ENCODE data around the gene ZBTB24.

- TF ChIP-seq POLR2AphosphoS5 (IDR thresholded peaks at IDR 0.05; ENCODE audit: insufficient read depth, low read depth, low read length) (no peak), JUN (IDR thresholded peaks at IDR 0.05; ENCODE audit: borderline replicate concordance, insufficient read depth, insufficient read length, low read depth) (no peak)
Measured at GRCh38 chr6:109453594-109454495, 29.2 kb downstream of the ZBTB24 start.

Measured in endothelial cell of umbilical vein (primary cell).